H1 (cell line): Measurements from ENCODE around the gene GRIK2. TPM values are rescaled to one million over a fixed set of nuclear protein-coding genes. Genes with fewer than 3 reads are reported as not detected.

Experiments used
- CTCF ChIA-PET: fragments of 300-600 bp; sonication (Branson Sonifier 250); formaldehyde crosslinking; loops from one replicate; lab custom pipeline; 2021; ENCODE audit not compliant: partially characterized antibody; lab: Charles Lee
- POLR2A ChIA-PET: fragments of 300-600 bp; sonication (Branson Sonifier 250); formaldehyde crosslinking; loops from one replicate; lab custom pipeline; 2021; ENCODE audit warnings: inconsistent platforms; ENCODE audit not compliant: partially characterized antibody; lab: Charles Lee
- DNase-seq, 2 experiments: peaks; one replicate each; pipeline versions ENCODE4 v3.0.0 to v3.0.0-alpha.2; 2010 to 2022; ENCODE audit warnings: low spot score in 2 of 2, low read depth in 1 of 2, mixed read lengths in 1 of 2
- FAIRE-seq: peaks from 2 replicates; lab custom pipeline; 2011; peaks lifted over from hg19 to GRCh38; lab: Jason Lieb, UNC
- H2AFZ ChIP-seq: 2 replicates; pipeline ENCODE4 v1.8.1; 2012; ENCODE audit warnings: low read length, inconsistent platforms
- H2AK5ac ChIP-seq: 2 replicates; pipeline ENCODE4 v1.6.1; 2013; ENCODE audit warnings: low read depth, low read length
- H2BK120ac ChIP-seq: replicated peaks from 2 replicates; pipeline ENCODE3; 2013; ENCODE audit warnings: low read depth, low read length, inconsistent platforms
- H2BK12ac ChIP-seq: 2 replicates; pipeline ENCODE4 v1.6.1; 2013; ENCODE audit warnings: low read depth, low read length
- H2BK15ac ChIP-seq: 2 replicates; pipeline ENCODE4 v1.6.1; 2013; ENCODE audit warnings: low read length
- H2BK20ac ChIP-seq: 2 replicates; pipeline ENCODE4 v1.6.1; 2013; ENCODE audit warnings: low read length
- H2BK5ac ChIP-seq: 2 replicates; pipeline ENCODE4 v1.6.1; 2013; ENCODE audit warnings: low read depth, low read length
- H3K14ac ChIP-seq: 2 replicates; pipeline ENCODE4 v1.6.1; 2013; ENCODE audit warnings: inconsistent platforms; ENCODE audit not compliant: insufficient read length
- H3K18ac ChIP-seq: 2 replicates; pipeline ENCODE4 v1.6.1; 2013; ENCODE audit warnings: low read length; ENCODE audit errors: extremely low read depth
- H3K23ac ChIP-seq: 2 replicates; pipeline ENCODE4 v1.6.1; 2013; ENCODE audit warnings: inconsistent platforms; ENCODE audit not compliant: insufficient read length
- H3K23me2 ChIP-seq: 2 replicates; pipeline ENCODE4 v1.6.1; 2013; ENCODE audit warnings: low read depth, low read length
- H3K27ac ChIP-seq: 2 replicates; pipeline ENCODE4 v1.6.1; 2011; ENCODE audit warnings: low read depth, low read length, inconsistent platforms
- H3K27me3 ChIP-seq, 4 experiments: replicated peaks in 1 of 4; 1 replicate in 1 of 4; 2 replicates in 3 of 4; pipeline versions ENCODE4 v1.6.1 to v1.8.1; 2011 to 2013; ENCODE audit warnings: low read length in 3 of 4, mild to moderate bottlenecking in 3 of 4, inconsistent platforms in 2 of 4, mixed read lengths in 2 of 4, moderate library complexity in 1 of 4; ENCODE audit not compliant: control insufficient read depth in 3 of 4, insufficient read depth in 3 of 4; ENCODE audit errors: extremely low read depth in 1 of 4
- H3K36me3 ChIP-seq, 4 experiments: 2 replicates each; pipeline versions ENCODE4 v1.6.1 to v1.8.1; 2011 to 2013; ENCODE audit warnings: mild to moderate bottlenecking in 4 of 4, low read length in 3 of 4, moderate library complexity in 2 of 4, control low read depth in 1 of 4, inconsistent platforms in 1 of 4; ENCODE audit not compliant: insufficient read depth in 4 of 4, control insufficient read depth in 2 of 4
- H3K4ac ChIP-seq: replicated peaks from 2 replicates; pipeline ENCODE3; 2013; ENCODE audit warnings: low read length, low read depth, mixed read lengths, inconsistent platforms; ENCODE audit not compliant: insufficient read length
- H3K4me1 ChIP-seq, 4 experiments: replicated peaks in 1 of 4; 1 replicate in 1 of 4; 2 replicates in 3 of 4; pipeline versions ENCODE4 v1.6.1 to v1.8.1; 2011 to 2013; ENCODE audit warnings: low read length in 3 of 4, inconsistent platforms in 2 of 4, mixed read lengths in 1 of 4; ENCODE audit not compliant: insufficient read depth in 4 of 4, control insufficient read depth in 3 of 4
- H3K4me2 ChIP-seq, 2 experiments: 2 replicates each; pipeline versions ENCODE4 v1.6.1 to v1.8.1; 2011 to 2013; ENCODE audit warnings: low read depth in 2 of 2, low read length in 2 of 2, control low read depth in 1 of 2, inconsistent platforms in 1 of 2, mild to moderate bottlenecking in 1 of 2; ENCODE audit not compliant: insufficient read depth in 1 of 2
- H3K4me3 ChIP-seq, 4 experiments: fragments of 200-600, 300-600 bp in 1 of 4; sonication (generic), shearing (Covaris generic), sonication (Bioruptor Twin) in 1 of 4; 2 replicates each; pipeline versions ENCODE4 v1.5.1 to v1.8.1; 2011 to 2016; ENCODE audit warnings: low read length in 4 of 4, low read depth in 3 of 4, control low read depth in 2 of 4, inconsistent platforms in 2 of 4, mild to moderate bottlenecking in 2 of 4, mixed read lengths in 1 of 4, moderate library complexity in 1 of 4; ENCODE audit not compliant: insufficient read depth in 2 of 4; ENCODE audit errors: extremely low read depth in 1 of 4
- H3K56ac ChIP-seq: replicated peaks from 2 replicates; pipeline ENCODE3; 2013; ENCODE audit warnings: low read depth, mild to moderate bottlenecking, mixed read lengths, low read length, inconsistent platforms; ENCODE audit not compliant: insufficient read length
- H3K79me1 ChIP-seq: 2 replicates; pipeline ENCODE4 v1.6.1; 2013; ENCODE audit warnings: low read depth, low read length, control low read depth
- H3K79me2 ChIP-seq, 2 experiments: 2 replicates each; pipeline versions ENCODE4 v1.6.1 to v1.8.1; 2012 to 2013; ENCODE audit warnings: low read length in 2 of 2, mild to moderate bottlenecking in 2 of 2, inconsistent platforms in 1 of 2; ENCODE audit not compliant: insufficient read depth in 2 of 2, control insufficient read depth in 1 of 2
- H3K9ac ChIP-seq, 4 experiments: replicated peaks in 1 of 4; 1 replicate in 1 of 4; 2 replicates in 3 of 4; pipeline versions ENCODE4 v1.6.1 to v1.8.1; 2011 to 2013; ENCODE audit warnings: low read depth in 3 of 4, low read length in 3 of 4, control low read depth in 2 of 4, mild to moderate bottlenecking in 2 of 4, moderate library complexity in 2 of 4, inconsistent platforms in 1 of 4; ENCODE audit errors: extremely low read depth in 1 of 4
- H3K9me3 ChIP-seq, 2 experiments: 2 replicates each; pipeline versions ENCODE4 v1.6.1 to v1.8.1; 2012 to 2013; ENCODE audit warnings: mild to moderate bottlenecking in 2 of 2, moderate library complexity in 2 of 2, control low read depth in 1 of 2, inconsistent platforms in 1 of 2, low read depth in 1 of 2, low read length in 1 of 2, mixed read lengths in 1 of 2; ENCODE audit not compliant: insufficient read depth in 2 of 2
- H4K20me1 ChIP-seq, 2 experiments: replicated peaks in 1 of 2; 2 replicates each; pipeline versions ENCODE3 to v1.8.1; 2011 to 2013; ENCODE audit warnings: inconsistent platforms in 2 of 2, low read length in 2 of 2, mild to moderate bottlenecking in 1 of 2; ENCODE audit not compliant: insufficient read depth in 2 of 2, control insufficient read depth in 1 of 2
- H4K5ac ChIP-seq: 2 replicates; pipeline ENCODE4 v1.6.1; 2013; ENCODE audit warnings: low read length, low read depth, mixed read lengths, inconsistent platforms; ENCODE audit not compliant: insufficient read length
- H4K8ac ChIP-seq: 2 replicates; pipeline ENCODE4 v1.8.0; 2013; ENCODE audit warnings: mild to moderate bottlenecking, moderate library complexity, low read length, inconsistent platforms; ENCODE audit not compliant: insufficient read depth; ENCODE audit errors: extremely low read depth
- H4K91ac ChIP-seq: replicated peaks from 2 replicates; pipeline ENCODE3; 2013; ENCODE audit warnings: low read length, mixed read lengths, inconsistent platforms; ENCODE audit not compliant: insufficient read length
- HDAC6 ChIP-seq: IDR thresholded peaks from one replicate; pipeline ENCODE4 v1.7.1; 2012; ENCODE audit warnings: low read depth, mild to moderate bottlenecking, inconsistent platforms, low read length, moderate library complexity
- KDM1A ChIP-seq: fragments of 200-600, 300-600 bp; sonication (generic); IDR thresholded peaks from 2 replicates; pipeline ENCODE4 v1.7.1; 2016; ENCODE audit warnings: mild to moderate bottlenecking, low read length, borderline replicate concordance
- MAFK ChIP-seq: IDR thresholded peaks from 2 replicates; pipeline ENCODE4 v1.6.1; 2012; ENCODE audit warnings: low read depth, mild to moderate bottlenecking, improper control_type of control experiment, low read length
- NANOG ChIP-seq: IDR thresholded peaks from 2 replicates; pipeline ENCODE4 v1.6.1; 2011; ENCODE audit warnings: low read length, low read depth, mild to moderate bottlenecking, inconsistent platforms; ENCODE audit not compliant: insufficient read depth, poor library complexity, severe bottlenecking
- POLR2A ChIP-seq, 2 experiments: IDR thresholded peaks; 1 replicate in 1 of 2; 2 replicates in 1 of 2; pipeline ENCODE4 v1.6.1; 2011; ENCODE audit warnings: low read depth in 2 of 2, low read length in 2 of 2, mild to moderate bottlenecking in 2 of 2; ENCODE audit errors: control extremely low read depth in 1 of 2
- POLR2AphosphoS5 ChIP-seq: IDR thresholded peaks from 2 replicates; pipeline ENCODE4 v1.6.1; 2011; ENCODE audit warnings: low read depth, low read length
- RAD21 ChIP-seq, 2 experiments: IDR thresholded peaks in 1 of 2; conservative IDR thresholded peaks in 1 of 2; 2 replicates each; pipeline ENCODE4 v1.6.1; 2011; ENCODE audit warnings: low read depth in 2 of 2, low read length in 2 of 2, improper control_type of control experiment in 1 of 2, inconsistent platforms in 1 of 2, mild to moderate bottlenecking in 1 of 2, moderate library complexity in 1 of 2
- RFX5 ChIP-seq: IDR thresholded peaks from 2 replicates; pipeline ENCODE4 v1.6.1; 2011; ENCODE audit warnings: low read depth, low read length, improper control_type of control experiment, borderline replicate concordance
- SP2 ChIP-seq: IDR thresholded peaks from 2 replicates; pipeline ENCODE4 v1.6.1; 2012; ENCODE audit warnings: mild to moderate bottlenecking, low read length, inconsistent platforms
- TAF7 ChIP-seq: optimal IDR thresholded peaks from 2 replicates; pipeline ENCODE3; 2011; ENCODE audit warnings: low read depth, mild to moderate bottlenecking, inconsistent platforms, low read length, moderate library complexity, borderline replicate concordance
- YY1 ChIP-seq: IDR thresholded peaks from 2 replicates; pipeline ENCODE4 v1.6.1; 2011; ENCODE audit warnings: low read depth, mild to moderate bottlenecking, low read length
- WGBS, 2 experiments: shearing (Covaris generic) in 1 of 2; methylation state at CpG; one replicate each; pipeline versions ENCODE4 v1.1.6 to v1.1.7; 2013 to 2015; ENCODE audit warnings: low lambda C conversion rate in 2 of 2, mixed read lengths in 2 of 2, inconsistent platforms in 1 of 2, low coverage in 1 of 2, missing lambda C conversion rate in 1 of 2; ENCODE audit not compliant: insufficient replicate concordance in 2 of 2, insufficient coverage in 1 of 2, insufficient read length in 1 of 2; ENCODE audit errors: extremely low coverage in 1 of 2, missing lambda C conversion rate in 1 of 2; 5-methylcytosine and 5-hydroxymethylcytosine counted together
- polyA plus RNA-seq, 7 experiments: library from polyadenylated mRNA; depleted of rRNA in 3 of 7; stranded (reverse) in 5 of 7; unstranded in 2 of 7; fragments of >200 nt in 5 of 7; fragments of 200-250 nt in 2 of 7; gene quantifications; 1 replicate in 5 of 7; 2 replicates in 1 of 7; 4 replicates in 1 of 7; pipeline versions ENCODE4 v1.2.1 to v1.2.3, GENCODE V29; 2011 to 2013; ENCODE audit warnings: missing spikeins in 2 of 7, mixed read lengths in 2 of 7
- total RNA-seq: library from RNA; stranded (reverse); fragmentation: NEBNext Ultra II Directional; extraction: Animal tissue kit (Norgen Biotek cat#: 25700); gene quantifications from 2 replicates; pipeline ENCODE4 v1.2.1, GENCODE V29; 2021

GRIK2 gene
- total and polyA plus RNA-seq, 2 of the 8 experiments (the other 6 are each of a cell fraction or from before 2014, with no cell fraction given): 1.8 to 2.2 TPM

GRCh38 chr6:101652079-101652478 lies 258.6 kb downstream of the GRIK2 start:
- ChIA-PET CTCF (no interaction called here), POLR2A (no interaction called here)
- no peak overlapping the region for H2BK15ac ChIP-seq
- no peak overlapping the region for H3K4ac ChIP-seq
- no peak overlapping the region for H3K4me3 ChIP-seq
- H4K5ac ChIP-seq: no peak overlapping the region
- no peaks in the 10 kb centered on the region for H3K36me3 ChIP-seq
- H3K23ac ChIP-seq: no peak overlapping the region
- H3K4me1 ChIP-seq: peaks cover 0 to 12% (median 6%) of the 10 kb centered on the region in 4 experiments; a peak in 5 of 7 replicates
- no peak overlapping the region for H3K4me2 ChIP-seq
- no peak overlapping the region for H2AFZ ChIP-seq
- no peak overlapping the region for H2AK5ac ChIP-seq
- no peak overlapping the region for H4K8ac ChIP-seq
- H3K79me2 ChIP-seq: no peaks in the 10 kb centered on the region
- H3K9me3 ChIP-seq: no peaks in the 10 kb centered on the region
- no peak overlapping the region for H4K91ac ChIP-seq
- H3K79me1 ChIP-seq: no peaks in the 10 kb centered on the region
- H2BK12ac ChIP-seq: peak overlapping the region; percentile 6; the same call in 1 of the 2 replicates
- H3K27ac ChIP-seq: no peak overlapping the region
- H3K18ac ChIP-seq: no peak overlapping the region
- no peaks in the 10 kb centered on the region for H4K20me1 ChIP-seq
- H3K56ac ChIP-seq: no peak overlapping the region
- FAIRE-seq (no peak), DNase-seq (no peak)
- WGBS, 2 experiments: 91% methylated on average over 2 of the region's 2 CpGs; no CpG with 5 or more reads in 1 of the 2 experiments
- no peak overlapping the region for H2BK5ac ChIP-seq
- TF ChIP-seq NANOG (no peak), RFX5 (no peak), SP2 (no peak), MAFK (no peak), HDAC6 (no peak), KDM1A (no peak), TAF7 (no peak), RAD21 (IDR thresholded peaks at IDR 0.05 in 1 of 2, conservative IDR thresholded peaks at IDR 0.05 in 1 of 2; ENCODE audit: low read depth in 2 of 2, low read length in 2 of 2) (no peak), YY1 (no peak), POLR2AphosphoS5 (no peak), POLR2A (IDR thresholded peaks at IDR 0.05; ENCODE audit: control extremely low read depth in 1 of 2, low read depth in 2 of 2, low read length in 2 of 2) (no peak)
- no peak overlapping the region for H3K14ac ChIP-seq
- 0 out of 2 replicates have a peak overlapping the region, but pooled peaks have one; percentile 3 for H2BK20ac ChIP-seq
- no peak overlapping the region for H2BK120ac ChIP-seq
- H3K27me3 ChIP-seq: no peaks in the 10 kb centered on the region
- no peaks in the 10 kb centered on the region for H3K23me2 ChIP-seq
- H3K9ac ChIP-seq: no peak overlapping the region
